Measurements from ENCODE around the gene STKLD1.
"Not testable (repeated sequence)": the region's sequence is repeated elsewhere in the genome, so short reads cannot be mapped to it uniquely, and the experiment has no call there.

Gene STKLD1

DNA sequence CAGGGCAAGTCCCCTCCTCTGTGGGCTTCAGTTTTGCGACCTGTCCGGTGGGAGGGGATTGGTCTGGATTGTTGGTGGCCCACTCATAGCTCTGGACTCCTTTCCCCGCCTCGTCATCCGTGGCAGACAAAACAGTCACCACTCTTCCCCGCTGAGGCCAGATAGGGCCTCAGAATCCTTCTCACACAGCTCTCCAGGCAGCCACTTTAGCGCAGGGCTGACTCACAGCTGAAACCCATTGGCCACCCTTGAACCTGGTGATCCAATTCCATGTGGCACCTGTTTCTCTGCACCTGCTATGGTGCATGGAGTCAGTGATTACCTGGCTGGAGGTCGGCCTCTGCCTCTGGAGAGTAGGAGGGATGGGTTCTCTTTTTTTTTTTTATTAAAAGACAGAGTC, 67.8 kb downstream of the STKLD1 start:
- DNase-seq (ENCODE audit: low read depth, low spot score) = no peak

- DNase-seq (ENCODE audit: low read depth, low spot score) = no peak
Measured at GRCh38 chr9:133445293-133445969, 69.3 kb downstream of the STKLD1 start.

- no peak for DNase-seq (ENCODE audit: low read depth, low spot score)
Measured at GRCh38 chr9:133448487-133448972, 72.4 kb downstream of the STKLD1 start.

DNA sequence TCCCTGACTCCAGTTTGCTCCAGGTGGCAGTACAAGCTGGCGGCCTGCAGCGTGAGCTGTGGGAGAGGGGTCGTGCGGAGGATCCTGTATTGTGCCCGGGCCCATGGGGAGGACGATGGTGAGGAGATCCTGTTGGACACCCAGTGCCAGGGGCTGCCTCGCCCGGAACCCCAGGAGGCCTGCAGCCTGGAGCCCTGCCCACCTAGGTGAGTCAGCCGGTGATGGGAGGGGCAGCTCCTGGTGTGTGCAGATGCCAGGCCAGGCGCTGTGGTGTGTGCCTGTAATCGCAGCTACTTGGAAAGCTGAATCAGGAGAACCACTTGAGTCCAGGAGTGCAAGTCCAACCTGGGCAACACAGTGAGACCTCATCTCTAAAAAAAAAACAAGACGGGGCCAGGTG, 73.6 kb downstream of the STKLD1 start:
- no peak for DNase-seq (ENCODE audit: low read depth, low spot score)

- not testable (repeated sequence) for DNase-seq (ENCODE audit: low read depth, low spot score)
Measured at GRCh38 chr9:133451865-133452264, 75.7 kb downstream of the STKLD1 start.

- no peak for DNase-seq (ENCODE audit: low read depth, low spot score)
Measured at GRCh38 chr9:133452562-133452961, 76.4 kb downstream of the STKLD1 start.

- DNase-seq (ENCODE audit: low read depth, low spot score) = no peak
Measured at GRCh38 chr9:133453651-133454050, 77.5 kb downstream of the STKLD1 start.

GRCh38 chr9:133454325-133454724, 78.2 kb downstream of the STKLD1 start:
- DNase-seq (ENCODE audit: low read depth, low spot score) = no peak

- no peak for DNase-seq (ENCODE audit: low read depth, low spot score)
Measured at GRCh38 chr9:133454943-133455673, 78.9 kb downstream of the STKLD1 start.

Data from iPS DF 19.7 (cell line).